ENCODE measurements around the gene CEP128.

The CEP128 gene

GRCh38 chr14:80491650-80492049, 449.9 kb downstream of the CEP128 start:
- H3K27ac ChIP-seq: no peak overlapping the region
- no peak for TF ChIP-seq CTCF (conservative IDR thresholded peaks at IDR 0.05)

DNA sequence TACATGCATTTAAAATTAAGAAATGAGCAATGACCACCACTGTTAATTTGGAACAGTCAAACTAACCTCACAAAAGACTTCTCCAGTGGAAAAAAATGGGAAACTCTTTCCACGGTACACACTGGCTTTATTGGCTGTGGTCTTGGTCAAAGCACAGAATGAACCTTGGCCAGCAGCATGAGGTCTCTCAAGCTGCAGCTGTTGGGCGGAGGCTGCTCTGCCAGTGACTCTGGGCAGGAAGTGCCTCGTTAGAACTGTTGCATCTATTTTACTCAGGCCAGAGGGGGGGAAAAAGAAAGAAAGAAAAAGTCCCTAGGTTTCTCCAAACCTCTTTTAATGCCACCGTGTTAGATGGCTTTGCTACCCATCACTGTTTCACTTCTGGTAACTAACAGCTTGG, 450.4 kb downstream of the CEP128 start:
- no peak for TF ChIP-seq CTCF (conservative IDR thresholded peaks at IDR 0.05)
- H3K27ac ChIP-seq: no peak overlapping the region

DNA sequence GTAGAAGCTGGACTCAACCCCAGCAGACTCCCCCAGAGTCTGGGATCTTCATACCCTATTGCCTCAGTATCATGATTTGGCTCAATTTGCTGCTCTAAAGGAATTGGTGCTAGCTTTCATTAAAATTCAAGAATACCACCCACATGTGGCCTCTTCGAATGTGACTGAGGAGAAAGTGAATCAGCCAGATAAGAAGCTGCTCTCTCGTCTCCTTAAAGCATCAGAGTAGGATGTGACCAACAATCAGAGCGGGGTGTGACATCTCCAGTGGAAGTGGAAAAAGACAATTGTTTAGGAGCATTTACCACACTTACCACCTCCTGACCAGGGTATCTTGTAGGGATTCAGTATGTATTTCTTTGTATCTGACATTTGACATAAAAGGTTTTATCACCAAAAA, 452.0 kb downstream of the CEP128 start:
- no peak for TF ChIP-seq CTCF (conservative IDR thresholded peaks at IDR 0.05)
- H3K27ac ChIP-seq: no peak overlapping the region

- no peak for TF ChIP-seq CTCF (conservative IDR thresholded peaks at IDR 0.05)
- H3K27ac ChIP-seq: no peak overlapping the region
These were observed 455.8 kb downstream of the CEP128 start for GRCh38 chr14:80485764-80486163.

DNA sequence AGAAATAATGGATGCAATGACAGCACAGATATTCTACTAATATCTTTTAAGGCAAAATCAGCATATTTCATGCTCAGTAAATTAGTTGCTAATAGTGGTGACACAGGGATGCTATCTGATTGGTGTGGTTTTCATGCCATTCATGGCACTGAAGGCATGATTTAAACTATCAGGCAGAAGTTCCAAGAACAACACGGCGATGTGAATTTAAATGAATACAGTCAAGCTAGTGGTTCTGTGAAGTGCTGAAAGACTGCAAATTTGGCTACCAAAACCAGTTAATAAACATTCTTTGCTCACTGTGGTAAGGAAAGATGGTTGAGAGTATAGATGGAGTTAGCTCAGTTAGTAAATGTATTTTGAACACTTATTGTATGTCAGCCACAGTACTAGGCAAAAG, 458.2 kb downstream of the CEP128 start:
- no peak overlapping the region for H3K27ac ChIP-seq
- no peak for TF ChIP-seq CTCF (conservative IDR thresholded peaks at IDR 0.05)

- no peak overlapping the region for H3K27ac ChIP-seq
- TF ChIP-seq CTCF (conservative IDR thresholded peaks at IDR 0.05): no peak
These were observed 464.0 kb downstream of the CEP128 start for GRCh38 chr14:80477388-80478160.

GRCh38 chr14:80475074-80475473, 466.5 kb downstream of the CEP128 start:
- no peak for TF ChIP-seq CTCF (conservative IDR thresholded peaks at IDR 0.05)
- no peak overlapping the region for H3K27ac ChIP-seq
